ENCODE data around the gene PARVB.

DNA sequence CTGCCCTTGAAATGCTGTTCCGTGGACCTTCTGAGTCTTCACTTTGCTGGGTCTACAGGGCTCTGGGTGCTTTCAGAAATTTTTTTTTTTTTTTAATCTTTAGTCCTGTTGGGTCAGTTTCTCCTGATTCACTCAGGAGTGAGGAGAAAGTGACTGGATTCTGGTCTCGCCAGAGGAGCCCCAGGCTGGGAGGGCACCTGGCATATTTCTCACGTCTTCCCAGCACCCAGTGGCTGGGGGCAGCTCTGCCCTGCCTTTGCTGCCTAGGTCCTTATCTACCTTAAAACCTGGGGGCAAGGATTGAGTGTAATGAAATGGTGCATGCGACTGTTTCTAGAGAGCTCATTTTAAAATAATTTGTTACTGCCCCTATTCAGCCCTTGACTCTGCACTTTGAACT, 45.5 kb upstream of the PARVB start:
- TF ChIP-seq, protein P1, sequence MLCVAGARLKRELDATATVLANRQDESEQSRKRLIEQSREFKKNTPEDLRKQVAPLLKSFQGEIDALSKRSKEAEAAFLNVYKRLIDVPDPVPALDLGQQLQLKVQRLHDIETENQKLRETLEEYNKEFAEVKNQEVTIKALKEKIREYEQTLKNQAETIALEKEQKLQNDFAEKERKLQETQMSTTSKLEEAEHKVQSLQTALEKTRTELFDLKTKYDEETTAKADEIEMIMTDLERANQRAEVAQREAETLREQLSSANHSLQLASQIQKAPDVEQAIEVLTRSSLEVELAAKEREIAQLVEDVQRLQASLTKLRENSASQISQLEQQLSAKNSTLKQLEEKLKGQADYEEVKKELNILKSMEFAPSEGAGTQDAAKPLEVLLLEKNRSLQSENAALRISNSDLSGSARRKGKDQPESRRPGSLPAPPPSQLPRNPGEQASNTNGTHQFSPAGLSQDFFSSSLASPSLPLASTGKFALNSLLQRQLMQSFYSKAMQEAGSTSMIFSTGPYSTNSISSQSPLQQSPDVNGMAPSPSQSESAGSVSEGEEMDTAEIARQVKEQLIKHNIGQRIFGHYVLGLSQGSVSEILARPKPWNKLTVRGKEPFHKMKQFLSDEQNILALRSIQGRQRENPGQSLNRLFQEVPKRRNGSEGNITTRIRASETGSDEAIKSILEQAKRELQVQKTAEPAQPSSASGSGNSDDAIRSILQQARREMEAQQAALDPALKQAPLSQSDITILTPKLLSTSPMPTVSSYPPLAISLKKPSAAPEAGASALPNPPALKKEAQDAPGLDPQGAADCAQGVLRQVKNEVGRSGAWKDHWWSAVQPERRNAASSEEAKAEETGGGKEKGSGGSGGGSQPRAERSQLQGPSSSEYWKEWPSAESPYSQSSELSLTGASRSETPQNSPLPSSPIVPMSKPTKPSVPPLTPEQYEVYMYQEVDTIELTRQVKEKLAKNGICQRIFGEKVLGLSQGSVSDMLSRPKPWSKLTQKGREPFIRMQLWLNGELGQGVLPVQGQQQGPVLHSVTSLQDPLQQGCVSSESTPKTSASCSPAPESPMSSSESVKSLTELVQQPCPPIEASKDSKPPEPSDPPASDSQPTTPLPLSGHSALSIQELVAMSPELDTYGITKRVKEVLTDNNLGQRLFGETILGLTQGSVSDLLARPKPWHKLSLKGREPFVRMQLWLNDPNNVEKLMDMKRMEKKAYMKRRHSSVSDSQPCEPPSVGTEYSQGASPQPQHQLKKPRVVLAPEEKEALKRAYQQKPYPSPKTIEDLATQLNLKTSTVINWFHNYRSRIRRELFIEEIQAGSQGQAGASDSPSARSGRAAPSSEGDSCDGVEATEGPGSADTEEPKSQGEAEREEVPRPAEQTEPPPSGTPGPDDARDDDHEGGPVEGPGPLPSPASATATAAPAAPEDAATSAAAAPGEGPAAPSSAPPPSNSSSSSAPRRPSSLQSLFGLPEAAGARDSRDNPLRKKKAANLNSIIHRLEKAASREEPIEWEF (IDR thresholded peaks at IDR 0.05; ENCODE audit: insufficient replicate concordance, low read depth, low read length), result no peak
- no peak for TF ChIP-seq ZNF217 (IDR thresholded peaks at IDR 0.05)
- no peak for TF ChIP-seq HCFC1 (IDR thresholded peaks at IDR 0.05; ENCODE audit: low read length)
- TF ChIP-seq, protein P2, sequence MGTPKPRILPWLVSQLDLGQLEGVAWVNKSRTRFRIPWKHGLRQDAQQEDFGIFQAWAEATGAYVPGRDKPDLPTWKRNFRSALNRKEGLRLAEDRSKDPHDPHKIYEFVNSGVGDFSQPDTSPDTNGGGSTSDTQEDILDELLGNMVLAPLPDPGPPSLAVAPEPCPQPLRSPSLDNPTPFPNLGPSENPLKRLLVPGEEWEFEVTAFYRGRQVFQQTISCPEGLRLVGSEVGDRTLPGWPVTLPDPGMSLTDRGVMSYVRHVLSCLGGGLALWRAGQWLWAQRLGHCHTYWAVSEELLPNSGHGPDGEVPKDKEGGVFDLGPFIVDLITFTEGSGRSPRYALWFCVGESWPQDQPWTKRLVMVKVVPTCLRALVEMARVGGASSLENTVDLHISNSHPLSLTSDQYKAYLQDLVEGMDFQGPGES (IDR thresholded peaks at IDR 0.05), result no peak
- TF ChIP-seq, protein P3, sequence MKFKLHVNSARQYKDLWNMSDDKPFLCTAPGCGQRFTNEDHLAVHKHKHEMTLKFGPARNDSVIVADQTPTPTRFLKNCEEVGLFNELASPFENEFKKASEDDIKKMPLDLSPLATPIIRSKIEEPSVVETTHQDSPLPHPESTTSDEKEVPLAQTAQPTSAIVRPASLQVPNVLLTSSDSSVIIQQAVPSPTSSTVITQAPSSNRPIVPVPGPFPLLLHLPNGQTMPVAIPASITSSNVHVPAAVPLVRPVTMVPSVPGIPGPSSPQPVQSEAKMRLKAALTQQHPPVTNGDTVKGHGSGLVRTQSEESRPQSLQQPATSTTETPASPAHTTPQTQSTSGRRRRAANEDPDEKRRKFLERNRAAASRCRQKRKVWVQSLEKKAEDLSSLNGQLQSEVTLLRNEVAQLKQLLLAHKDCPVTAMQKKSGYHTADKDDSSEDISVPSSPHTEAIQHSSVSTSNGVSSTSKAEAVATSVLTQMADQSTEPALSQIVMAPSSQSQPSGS (IDR thresholded peaks at IDR 0.05; ENCODE audit: low read length), result no peak
- TF ChIP-seq, protein P4, sequence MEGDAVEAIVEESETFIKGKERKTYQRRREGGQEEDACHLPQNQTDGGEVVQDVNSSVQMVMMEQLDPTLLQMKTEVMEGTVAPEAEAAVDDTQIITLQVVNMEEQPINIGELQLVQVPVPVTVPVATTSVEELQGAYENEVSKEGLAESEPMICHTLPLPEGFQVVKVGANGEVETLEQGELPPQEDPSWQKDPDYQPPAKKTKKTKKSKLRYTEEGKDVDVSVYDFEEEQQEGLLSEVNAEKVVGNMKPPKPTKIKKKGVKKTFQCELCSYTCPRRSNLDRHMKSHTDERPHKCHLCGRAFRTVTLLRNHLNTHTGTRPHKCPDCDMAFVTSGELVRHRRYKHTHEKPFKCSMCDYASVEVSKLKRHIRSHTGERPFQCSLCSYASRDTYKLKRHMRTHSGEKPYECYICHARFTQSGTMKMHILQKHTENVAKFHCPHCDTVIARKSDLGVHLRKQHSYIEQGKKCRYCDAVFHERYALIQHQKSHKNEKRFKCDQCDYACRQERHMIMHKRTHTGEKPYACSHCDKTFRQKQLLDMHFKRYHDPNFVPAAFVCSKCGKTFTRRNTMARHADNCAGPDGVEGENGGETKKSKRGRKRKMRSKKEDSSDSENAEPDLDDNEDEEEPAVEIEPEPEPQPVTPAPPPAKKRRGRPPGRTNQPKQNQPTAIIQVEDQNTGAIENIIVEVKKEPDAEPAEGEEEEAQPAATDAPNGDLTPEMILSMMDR (IDR thresholded peaks at IDR 0.05 in 2 of 3, conservative IDR thresholded peaks at IDR 0.05 in 1 of 3; ENCODE audit: control insufficient read depth in 2 of 3, extremely low read depth in 1 of 3, insufficient read depth in 1 of 3, low read depth in 3 of 3, low read length in 3 of 3), result no peak
- TF ChIP-seq EP300 (IDR thresholded peaks at IDR 0.05; ENCODE audit: borderline replicate concordance in 1 of 2, control insufficient read depth in 1 of 2, low read depth in 2 of 2, low read length in 2 of 2), result no peak

Measured in GM12878 (cell line).